GM12878 (cell line): ENCODE results near the gene TMIGD3.

Experiments used
- CTCF ChIP-seq, 3 experiments: IDR thresholded peaks in 2 of 3; conservative IDR thresholded peaks in 1 of 3; 2 replicates each; pipeline ENCODE4 v1.5.1; 2011; ENCODE audit warnings: low read depth in 3 of 3, low read length in 3 of 3, mild to moderate bottlenecking in 3 of 3, control low read depth in 2 of 3, moderate library complexity in 2 of 3, inconsistent platforms in 1 of 3, mixed read lengths in 1 of 3; ENCODE audit not compliant: control insufficient read depth in 2 of 3, insufficient read depth in 1 of 3; ENCODE audit errors: extremely low read depth in 1 of 3
- SRF ChIP-seq, 2 experiments: IDR thresholded peaks; 2 replicates each; pipeline ENCODE4 v1.6.1; 2011; ENCODE audit warnings: low read depth in 2 of 2, low read length in 2 of 2, mild to moderate bottlenecking in 1 of 2, moderate library complexity in 1 of 2

GRCh38 chr1:111449703-111450017, 53.8 kb downstream of the TMIGD3 start:
- TF ChIP-seq SRF (IDR thresholded peaks at IDR 0.05; ENCODE audit: low read depth in 2 of 2, low read length in 2 of 2) (no peak), CTCF (IDR thresholded peaks at IDR 0.05 in 2 of 3, conservative IDR thresholded peaks at IDR 0.05 in 1 of 3; ENCODE audit: control insufficient read depth in 2 of 3, extremely low read depth in 1 of 3, insufficient read depth in 1 of 3, low read depth in 3 of 3, low read length in 3 of 3) (no peak)
